Measurements from ENCODE around the gene B4GALNT3.

The B4GALNT3 gene

DNA sequence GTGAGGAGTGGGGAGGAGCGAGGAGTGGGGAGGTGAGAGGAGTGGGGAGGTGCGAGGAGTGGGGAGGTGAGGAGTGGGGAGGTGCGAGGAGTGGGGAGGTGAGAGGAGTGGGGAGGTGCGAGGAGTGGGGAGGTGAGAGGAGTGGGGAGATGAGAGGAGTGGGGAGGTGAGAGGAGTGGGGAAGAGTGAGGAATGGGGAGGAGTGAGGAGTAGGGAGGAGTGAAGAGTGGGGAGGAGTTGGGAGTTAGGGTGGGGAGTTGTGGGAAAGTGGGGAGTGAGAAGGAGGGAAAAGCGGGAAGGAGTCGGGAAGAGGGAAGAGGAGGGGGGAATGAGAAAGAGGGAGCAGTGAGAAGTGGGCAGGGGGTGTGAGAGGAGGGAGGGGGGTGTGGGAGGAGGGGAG lies 86.1 kb downstream of the B4GALNT3 start:
- no peak for DNase-seq (ENCODE audit: low read depth)
- H3K4me3 ChIP-seq (ENCODE audit: control insufficient read depth, low read depth, low read length): no peak overlapping the region
- TF ChIP-seq, protein P1, sequence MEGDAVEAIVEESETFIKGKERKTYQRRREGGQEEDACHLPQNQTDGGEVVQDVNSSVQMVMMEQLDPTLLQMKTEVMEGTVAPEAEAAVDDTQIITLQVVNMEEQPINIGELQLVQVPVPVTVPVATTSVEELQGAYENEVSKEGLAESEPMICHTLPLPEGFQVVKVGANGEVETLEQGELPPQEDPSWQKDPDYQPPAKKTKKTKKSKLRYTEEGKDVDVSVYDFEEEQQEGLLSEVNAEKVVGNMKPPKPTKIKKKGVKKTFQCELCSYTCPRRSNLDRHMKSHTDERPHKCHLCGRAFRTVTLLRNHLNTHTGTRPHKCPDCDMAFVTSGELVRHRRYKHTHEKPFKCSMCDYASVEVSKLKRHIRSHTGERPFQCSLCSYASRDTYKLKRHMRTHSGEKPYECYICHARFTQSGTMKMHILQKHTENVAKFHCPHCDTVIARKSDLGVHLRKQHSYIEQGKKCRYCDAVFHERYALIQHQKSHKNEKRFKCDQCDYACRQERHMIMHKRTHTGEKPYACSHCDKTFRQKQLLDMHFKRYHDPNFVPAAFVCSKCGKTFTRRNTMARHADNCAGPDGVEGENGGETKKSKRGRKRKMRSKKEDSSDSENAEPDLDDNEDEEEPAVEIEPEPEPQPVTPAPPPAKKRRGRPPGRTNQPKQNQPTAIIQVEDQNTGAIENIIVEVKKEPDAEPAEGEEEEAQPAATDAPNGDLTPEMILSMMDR (IDR thresholded peaks at IDR 0.05; ENCODE audit: control insufficient read depth, insufficient read depth, low read depth, low read length, missing control alignments): no peak

DNA sequence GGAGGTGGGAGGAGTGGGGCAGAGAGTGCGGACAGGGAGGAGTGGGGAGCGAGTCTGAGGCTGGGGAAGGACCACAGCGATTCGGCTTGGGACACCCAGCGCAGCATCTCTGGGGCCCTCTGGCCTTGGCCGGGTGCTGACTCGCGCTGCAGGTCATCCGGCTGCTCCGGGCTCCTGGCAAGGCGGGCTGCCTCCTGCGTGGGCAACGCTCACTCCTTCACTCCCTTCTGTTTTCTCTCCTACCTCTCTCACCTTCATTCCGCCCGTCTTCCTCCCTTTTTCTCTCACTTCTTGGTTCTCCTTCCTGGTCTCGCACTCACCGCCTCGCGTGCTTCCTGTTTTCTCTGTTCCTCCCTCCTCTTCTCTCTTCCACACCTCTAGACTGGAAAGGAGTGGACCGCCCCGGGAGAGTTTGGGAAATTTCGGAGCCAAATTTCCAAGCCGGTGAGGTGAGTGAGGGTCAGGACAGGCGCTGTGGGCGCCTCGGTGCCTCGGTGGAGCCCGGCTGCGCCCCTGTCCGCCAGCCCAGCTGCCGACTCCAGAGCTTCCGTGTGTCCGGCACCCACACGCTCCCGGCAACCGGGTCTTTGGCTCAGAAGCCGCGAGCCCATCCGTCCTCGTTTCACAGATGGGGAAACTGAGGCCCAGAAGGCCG lies 86.7 kb downstream of the B4GALNT3 start:
- no peak overlapping the region for H3K4me3 ChIP-seq (ENCODE audit: control insufficient read depth, low read depth, low read length)
- DNase-seq (ENCODE audit: low read depth): no peak
- TF ChIP-seq, protein P1 (IDR thresholded peaks at IDR 0.05; ENCODE audit: control insufficient read depth, insufficient read depth, low read depth, low read length, missing control alignments): no peak

DNA sequence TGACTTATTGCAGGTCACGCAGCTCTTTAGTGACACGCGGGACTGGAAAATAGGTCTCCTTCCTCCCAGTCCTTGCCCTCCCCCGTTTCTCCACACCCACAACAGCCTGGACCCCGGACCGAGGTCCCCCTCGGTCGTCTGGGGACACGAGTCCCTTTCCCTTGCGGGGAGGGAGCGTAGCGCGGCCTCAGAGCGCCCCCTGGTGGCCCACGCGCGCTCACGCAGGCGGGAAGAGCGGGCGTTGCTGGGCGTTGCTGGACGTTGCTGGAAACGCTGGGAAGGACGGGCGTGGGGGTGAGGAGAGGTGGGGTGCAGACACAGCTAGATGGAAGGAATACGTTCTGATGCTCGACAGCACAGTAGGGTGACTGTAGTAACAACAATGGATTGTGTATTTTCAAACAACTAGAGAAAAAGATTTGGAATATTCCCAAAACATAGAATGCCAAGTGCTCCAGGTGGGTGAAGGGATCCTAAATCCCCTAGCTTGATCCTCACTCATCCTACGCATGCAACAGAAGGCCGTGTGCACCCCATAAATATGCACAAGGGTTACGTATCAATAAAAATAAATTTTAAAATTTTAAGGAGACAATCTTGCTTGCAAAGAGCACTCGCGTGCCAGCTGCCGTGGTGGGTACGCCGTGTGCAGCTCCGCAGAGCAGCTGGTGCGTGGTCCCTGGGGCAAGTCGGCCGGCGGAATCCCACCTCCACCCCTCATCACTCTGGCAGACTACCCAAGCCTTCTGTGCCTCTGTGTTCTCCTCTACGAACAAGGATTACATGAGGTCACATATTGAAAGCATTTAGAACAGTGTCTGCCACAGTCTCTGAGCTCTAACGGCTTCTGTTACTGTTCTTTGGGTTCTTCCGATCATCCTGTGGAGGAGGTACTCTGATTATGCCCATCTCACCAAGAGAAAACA lies 87.4 kb downstream of the B4GALNT3 start:
- TF ChIP-seq, protein P1 (IDR thresholded peaks at IDR 0.05; ENCODE audit: control insufficient read depth, insufficient read depth, low read depth, low read length, missing control alignments): peak; percentile 99
- no peak for DNase-seq (ENCODE audit: low read depth)
- H3K4me3 ChIP-seq (ENCODE audit: control insufficient read depth, low read depth, low read length): no peak overlapping the region

GRCh38 chr12:547883-548470 lies 88.2 kb downstream of the B4GALNT3 start:
- no peak overlapping the region for H3K4me3 ChIP-seq (ENCODE audit: control insufficient read depth, low read depth, low read length)
- TF ChIP-seq, protein P1 (IDR thresholded peaks at IDR 0.05; ENCODE audit: control insufficient read depth, insufficient read depth, low read depth, low read length, missing control alignments): no peak
- no peak for DNase-seq (ENCODE audit: low read depth)

- H3K4me3 ChIP-seq (ENCODE audit: control insufficient read depth, low read depth, low read length): no peak overlapping the region
- DNase-seq (ENCODE audit: low read depth): no peak
- TF ChIP-seq, protein P1 (IDR thresholded peaks at IDR 0.05; ENCODE audit: control insufficient read depth, insufficient read depth, low read depth, low read length, missing control alignments): no peak
Observed at GRCh38 chr12:549476-550082, 89.8 kb downstream of the B4GALNT3 start.
